HG03095 (cell line): ENCODE data around the gene AGA.
A peak's percentile ranks its signal among the peaks of the same experiment; 100 is the strongest.

Source experiments
- ATAC-seq: cut with Tn5 transposase; IDR thresholded peaks from one replicate; pipeline ENCODE4 v1.9.1; 2021; ENCODE audit warnings: moderate library complexity; ENCODE audit not compliant: unreplicated experiment

AGA gene

GRCh38 chr4:177447417-177448004 is 5.3 kb upstream of the AGA start:
- ATAC-seq: no peak

GRCh38 chr4:177446586-177446985 is 4.3 kb upstream of the AGA start:
- no peak for ATAC-seq

- no peak for ATAC-seq
Observed at GRCh38 chr4:177444911-177445736, 2.9 kb upstream of the AGA start.

GRCh38 chr4:177441061-177441802 is 1.0 kb downstream of the AGA start:
- peak; percentile 31 for ATAC-seq

GRCh38 chr4:177436456-177436855 is 5.8 kb downstream of the AGA start:
- no peak for ATAC-seq

- no peak for ATAC-seq
Observed at GRCh38 chr4:177434667-177435066, 7.6 kb downstream of the AGA start.

GRCh38 chr4:177427192-177427591 is 15.0 kb downstream of the AGA start:
- no peak for ATAC-seq

GRCh38 chr4:177419434-177419833 is 22.8 kb downstream of the AGA start:
- ATAC-seq: no peak

GRCh38 chr4:177413656-177414055 is 28.6 kb downstream of the AGA start:
- ATAC-seq: no peak

GRCh38 chr4:177413076-177413475 is 29.2 kb downstream of the AGA start:
- no peak for ATAC-seq

GRCh38 chr4:177411996-177412395 is 30.2 kb downstream of the AGA start:
- ATAC-seq: no peak

GRCh38 chr4:177410566-177410965 is 31.7 kb downstream of the AGA start:
- ATAC-seq: no peak

GRCh38 chr4:177408023-177408422 is 34.2 kb downstream of the AGA start:
- ATAC-seq: no peak

GRCh38 chr4:177405508-177405907 is 36.7 kb downstream of the AGA start:
- ATAC-seq: no peak

- no peak for ATAC-seq
Observed at GRCh38 chr4:177404986-177405385, 37.3 kb downstream of the AGA start.

- ATAC-seq: no peak
Observed at GRCh38 chr4:177404342-177404741, 37.9 kb downstream of the AGA start.

- no peak for ATAC-seq
Observed at GRCh38 chr4:177403746-177404145, 38.5 kb downstream of the AGA start.

GRCh38 chr4:177401658-177402273 is 40.5 kb downstream of the AGA start:
- no peak for ATAC-seq

GRCh38 chr4:177400030-177400429 is 42.2 kb downstream of the AGA start:
- no peak for ATAC-seq

GRCh38 chr4:177396352-177396751 is 45.9 kb downstream of the AGA start:
- ATAC-seq: no peak

- no peak for ATAC-seq
Observed at GRCh38 chr4:177393236-177393635, 49.0 kb downstream of the AGA start.
